Tracheal epithelial cell (primary cell): Measurements from ENCODE around the gene CDC42. TPM values are rescaled to one million over a fixed set of nuclear protein-coding genes. Genes with fewer than 3 reads are reported as not detected.

Experiments used
- total RNA-seq: library from RNA; depleted of rRNA; stranded (reverse); fragments of >200 nt; gene quantifications from 2 replicates; pipeline ENCODE4 v1.2.1, GENCODE V29; 2014

The CDC42 gene
- 526 and 559 TPM in 2 replicates for total RNA-seq

GRCh38 chr1:22052115-22053016 is at the start of gene CDC42:
Gene CDC42 (plus strand): TSS chr1:22052709. CDS start chr1:22078479, 25,770 bp downstream.

Other genes starting within 250 kb of the CDC42 start
- gene LDLRAD2, start 240.4 kb upstream of the CDC42 start, total RNA-seq = not detected in 2 replicates
- gene HSPG2, start 115.4 kb upstream of the CDC42 start, total RNA-seq = 70.1 and 95.4 TPM in 2 replicates
- 1.9 TPM in 1 of 2 replicates, not detected in the other for gene CELA3B, start 75.7 kb upstream of the CDC42 start, total RNA-seq
- not detected in 2 replicates for gene CELA3A, start 51.1 kb upstream of the CDC42 start, total RNA-seq
- gene WNT4, start 90.4 kb downstream of the CDC42 start, total RNA-seq = 0.43 and 3.9 TPM in 2 replicates